Activated T-cell treated with anti-CD3 and anti-CD28 coated beads, Interleukin-2, amount 50 U/mL, for 72 hours (primary cell): Measurements from ENCODE around the gene FOXRED2. TPM values are rescaled to one million over a fixed set of nuclear protein-coding genes. Genes with fewer than 3 reads are reported as not detected.

Experiments
- ATAC-seq, 2 donors: fragments of 150-1000 bp; cut with Tn5 transposase; replicated peaks in 1 of 2; 2 replicates each; pipeline ENCODE4 v1.10.0; 2021; ENCODE audit warnings: moderate library complexity in 2 of 2, mild to moderate bottlenecking in 1 of 2
- DNase-seq, 2 donors: peaks; one replicate each; pipeline ENCODE4 v3.0.0; 2021 to 2022; ENCODE audit warnings: mixed read lengths in 1 of 2
- H3K27ac Mint-ChIP-seq: one replicate; pipeline ENCODE4 v1.8.0; 2022; ENCODE audit warnings: mild to moderate bottlenecking, moderate library complexity, mixed read lengths
- H3K27me3 Mint-ChIP-seq: one replicate; pipeline ENCODE4 v1.8.0; 2022; ENCODE audit warnings: low read depth, mixed read lengths
- H3K36me3 Mint-ChIP-seq, 2 donors: one replicate each; pipeline ENCODE4 v1.8.0; 2022; ENCODE audit warnings: mixed read lengths in 2 of 2, mild to moderate bottlenecking in 1 of 2; ENCODE audit not compliant: insufficient read depth in 2 of 2
- H3K4me1 Mint-ChIP-seq: one replicate; pipeline ENCODE4 v1.8.0; 2022; ENCODE audit warnings: low read depth, mixed read lengths
- H3K4me3 Mint-ChIP-seq, 2 donors: one replicate each; pipeline ENCODE4 v1.8.0; 2022; ENCODE audit warnings: mild to moderate bottlenecking in 2 of 2, mixed read lengths in 2 of 2, moderate library complexity in 2 of 2
- H3K9me3 Mint-ChIP-seq, 2 donors: one replicate each; pipeline ENCODE4 v1.8.0; 2022; ENCODE audit warnings: mixed read lengths in 2 of 2
- total RNA-seq, 2 donors: library from RNA; stranded (reverse); gene quantifications; one replicate each; pipeline ENCODE4 v1.2.3, GENCODE V29; 2022

The FOXRED2 gene
- total RNA-seq, 2 donors from 2014 or later, result 12.6 to 19.3 TPM

- Mint-ChIP-seq H3K4me1 (peaks cover 12% of the 10 kb centered on the region), H3K36me3 (peaks cover 15 to 28% of the 10 kb centered on the region in 2 donors), H3K4me3 (no peak overlapping the region), H3K27ac (no peak overlapping the region), H3K27me3 (no peaks in the 10 kb centered on the region), H3K9me3 (peaks cover 0 to 2% of the 10 kb centered on the region in 2 donors)
- ATAC-seq (no peak), DNase-seq (no peak)
These were observed 3.5 kb upstream of the FOXRED2 start for GRCh38 chr22:36510384-36510783.

- Mint-ChIP-seq H3K27ac (peak overlapping the region; percentile 64), H3K4me1 (peaks cover 20% of the 10 kb centered on the region), H3K36me3 (peaks cover 6 to 14% of the 10 kb centered on the region in 2 donors), H3K4me3 (peak overlapping the region; percentile 83 to 89), H3K9me3 (peaks cover 0 to 2% of the 10 kb centered on the region in 2 donors), H3K27me3 (no peaks in the 10 kb centered on the region)
- ATAC-seq (no peak), DNase-seq (no peak)
These were observed 724 bp upstream of the FOXRED2 start for GRCh38 chr22:36507518-36508010.

GRCh38 chr22:36505998-36506635 lies 723 bp downstream of the FOXRED2 start:
- H3K36me3 Mint-ChIP-seq, result peaks cover 1 to 4% of the 10 kb centered on the region in 2 donors
- no peaks in the 10 kb centered on the region for H3K27me3 Mint-ChIP-seq
- H3K4me3 Mint-ChIP-seq, result peak overlapping the region; percentile 83 to 89
- ATAC-seq (no peak), DNase-seq (no peak)
- peaks cover 14% of the 10 kb centered on the region for H3K4me1 Mint-ChIP-seq
- H3K27ac Mint-ChIP-seq, result no peak overlapping the region
- peaks cover 0 to 2% of the 10 kb centered on the region in 2 donors for H3K9me3 Mint-ChIP-seq

GRCh38 chr22:36497910-36498665 lies 8.8 kb downstream of the FOXRED2 start:
- DNase-seq (no peak), ATAC-seq (no peak)
- Mint-ChIP-seq H3K4me1 (no peaks in the 10 kb centered on the region), H3K27me3 (no peaks in the 10 kb centered on the region), H3K4me3 (no peak overlapping the region), H3K9me3 (no peaks in the 10 kb centered on the region), H3K27ac (no peak overlapping the region), H3K36me3 (peaks cover 2 to 15% of the 10 kb centered on the region in 2 donors)

- Mint-ChIP-seq H3K36me3 (peaks cover 2 to 18% of the 10 kb centered on the region in 2 donors), H3K4me3 (no peak overlapping the region), H3K4me1 (no peaks in the 10 kb centered on the region), H3K27me3 (no peaks in the 10 kb centered on the region), H3K27ac (no peak overlapping the region), H3K9me3 (no peaks in the 10 kb centered on the region)
- no peak for DNase-seq
- ATAC-seq, result no peak
These were observed 13.1 kb downstream of the FOXRED2 start for GRCh38 chr22:36493690-36494110.

GRCh38 chr22:36492109-36492508 lies 14.7 kb downstream of the FOXRED2 start:
- ATAC-seq (no peak), DNase-seq (no peak)

GRCh38 chr22:36491155-36491554 lies 15.7 kb downstream of the FOXRED2 start:
- Mint-ChIP-seq H3K27ac (no peak overlapping the region), H3K4me3 (no peak overlapping the region), H3K27me3 (no peaks in the 10 kb centered on the region), H3K9me3 (peaks cover 0 to 2% of the 10 kb centered on the region in 2 donors), H3K4me1 (no peaks in the 10 kb centered on the region), H3K36me3 (peaks cover 7 to 18% of the 10 kb centered on the region in 2 donors)
- no peak for ATAC-seq
- no peak for DNase-seq

More at GRCh38 chr22:36492109-36492508, 14.7 kb downstream of the FOXRED2 start:
- Mint-ChIP-seq H3K4me3 (no peak overlapping the region), H3K4me1 (no peaks in the 10 kb centered on the region), H3K9me3 (peaks cover 0 to 2% of the 10 kb centered on the region in 2 donors), H3K27me3 (no peaks in the 10 kb centered on the region), H3K27ac (no peak overlapping the region), H3K36me3 (peaks cover 6 to 17% of the 10 kb centered on the region in 2 donors)

- no peak overlapping the region for H3K27ac Mint-ChIP-seq
- no peak for ATAC-seq
- H3K36me3 Mint-ChIP-seq, result peaks cover 9 to 11% of the 10 kb centered on the region in 2 donors
- no peaks in the 10 kb centered on the region for H3K27me3 Mint-ChIP-seq
- H3K9me3 Mint-ChIP-seq, result peaks cover 0 to 2% of the 10 kb centered on the region in 2 donors
- H3K4me3 Mint-ChIP-seq, result no peak overlapping the region
- peaks cover 7% of the 10 kb centered on the region for H3K4me1 Mint-ChIP-seq
- DNase-seq, result peak; percentile 62 to 65
These were observed 20.0 kb downstream of the FOXRED2 start for GRCh38 chr22:36486619-36487384.

GRCh38 chr22:36481393-36482168 lies 25.3 kb downstream of the FOXRED2 start, which contains the start of gene TXN2:
Gene TXN2 (minus strand): TSS chr22:36481640. CDS start chr22:36480837, 803 bp downstream.
- H3K27me3 Mint-ChIP-seq, result no peaks in the 10 kb centered on the region
- ATAC-seq, result peak; percentile 93 to 95
- peaks cover 18% of the 10 kb centered on the region for H3K4me1 Mint-ChIP-seq
- H3K27ac Mint-ChIP-seq, result peak within 1 kb of the TSS; percentile 96
- peak within 1 kb of the TSS; percentile 94 to 98 for H3K4me3 Mint-ChIP-seq
- H3K9me3 Mint-ChIP-seq, result no peaks in the 10 kb centered on the region
- peaks cover 7 to 13% of the 10 kb centered on the region in 2 donors for H3K36me3 Mint-ChIP-seq
- DNase-seq, result peak; percentile 95 to 96

GRCh38 chr22:36480941-36481392 lies 25.9 kb downstream of the FOXRED2 start:
- Mint-ChIP-seq H3K4me3 (peak overlapping the region; percentile 94 to 98), H3K4me1 (peaks cover 18% of the 10 kb centered on the region), H3K9me3 (no peaks in the 10 kb centered on the region), H3K27ac (peak overlapping the region; percentile 96), H3K27me3 (no peaks in the 10 kb centered on the region), H3K36me3 (peaks cover 8 to 12% of the 10 kb centered on the region in 2 donors)
- ATAC-seq (peak in 1 of 2 donors; percentile 2), DNase-seq (no peak)

- Mint-ChIP-seq H3K27me3 (no peaks in the 10 kb centered on the region), H3K27ac (no peak overlapping the region), H3K4me1 (peaks cover 18% of the 10 kb centered on the region), H3K9me3 (no peaks in the 10 kb centered on the region), H3K4me3 (no peak overlapping the region), H3K36me3 (peaks cover 8 to 12% of the 10 kb centered on the region in 2 donors)
- ATAC-seq (no peak), DNase-seq (no peak)
These were observed 27.9 kb downstream of the FOXRED2 start for GRCh38 chr22:36478966-36479365.

- Mint-ChIP-seq H3K36me3 (peaks cover 8 to 10% of the 10 kb centered on the region in 2 donors), H3K9me3 (no peaks in the 10 kb centered on the region), H3K4me3 (no peak overlapping the region), H3K27ac (no peak overlapping the region), H3K4me1 (peaks cover 8% of the 10 kb centered on the region), H3K27me3 (no peaks in the 10 kb centered on the region)
- ATAC-seq, result no peak
- no peak for DNase-seq
These were observed 31.5 kb downstream of the FOXRED2 start for GRCh38 chr22:36475341-36475740.
